Measurements from ENCODE around the gene MSRB2.

Gene MSRB2

GRCh38 chr10:23114228-23114850 lies 19.0 kb downstream of the MSRB2 start:
- no peak for DNase-seq

GRCh38 chr10:23116486-23117205 lies 21.3 kb downstream of the MSRB2 start:
- DNase-seq = no peak

- DNase-seq = no peak
These were observed 24.9 kb downstream of the MSRB2 start for GRCh38 chr10:23120001-23120934.

- DNase-seq = no peak
These were observed 25.8 kb downstream of the MSRB2 start for GRCh38 chr10:23121135-23121534.

GRCh38 chr10:23136462-23136861 lies 41.1 kb downstream of the MSRB2 start:
- no peak for DNase-seq

- no peak for DNase-seq
These were observed 44.3 kb downstream of the MSRB2 start for GRCh38 chr10:23139677-23140076.

GRCh38 chr10:23141995-23142394 lies 46.6 kb downstream of the MSRB2 start:
- no peak for DNase-seq

GRCh38 chr10:23146258-23146657 lies 50.9 kb downstream of the MSRB2 start:
- DNase-seq = no peak

- no peak for DNase-seq
These were observed 51.7 kb downstream of the MSRB2 start for GRCh38 chr10:23147035-23147434.

- DNase-seq = no peak
These were observed 52.8 kb downstream of the MSRB2 start for GRCh38 chr10:23148214-23148613.

- no peak for DNase-seq
These were observed 54.7 kb downstream of the MSRB2 start for GRCh38 chr10:23150091-23150490.

GRCh38 chr10:23150610-23151009 lies 55.2 kb downstream of the MSRB2 start:
- DNase-seq = no peak

GRCh38 chr10:23151071-23151470 lies 55.7 kb downstream of the MSRB2 start:
- no peak for DNase-seq

GRCh38 chr10:23155169-23155568 lies 59.8 kb downstream of the MSRB2 start:
- DNase-seq = no peak

GRCh38 chr10:23156447-23157150 lies 61.2 kb downstream of the MSRB2 start:
- DNase-seq = no peak

GRCh38 chr10:23157239-23157681 lies 61.9 kb downstream of the MSRB2 start:
- no peak for DNase-seq

- DNase-seq = no peak
These were observed 62.5 kb downstream of the MSRB2 start for GRCh38 chr10:23157691-23158369.

GRCh38 chr10:23158370-23158769 lies 63.0 kb downstream of the MSRB2 start:
- peak; percentile 4 to 20 for DNase-seq

GRCh38 chr10:23171232-23171876 lies 76.0 kb downstream of the MSRB2 start:
- no peak for DNase-seq

Data from activated CD4-positive, alpha-beta T cell treated with anti-CD3 and anti-CD28 coated beads, Interleukin-2, amount 50 U/mL, for 4 hours (primary cell).